Activated CD4-positive, alpha-beta T cell treated with anti-CD3 and anti-CD28 coated beads, Interleukin-2, amount 50 U/mL, for 24 hours (primary cell): Measurements from ENCODE around the gene KRT83.
"Not testable (repeated sequence)": the region's sequence is repeated elsewhere in the genome, so short reads cannot be mapped to it uniquely, and the experiment has no call there.

Source experiments
- DNase-seq, 2 donors: peaks; one replicate each; pipeline ENCODE4 v3.0.0-alpha.2; 2020; ENCODE audit warnings: low read depth in 1 of 2, low spot score in 1 of 2

KRT83 gene

GRCh38 chr12:52353766-52354165 is 32.6 kb upstream of the KRT83 start:
- no peak for DNase-seq

DNA sequence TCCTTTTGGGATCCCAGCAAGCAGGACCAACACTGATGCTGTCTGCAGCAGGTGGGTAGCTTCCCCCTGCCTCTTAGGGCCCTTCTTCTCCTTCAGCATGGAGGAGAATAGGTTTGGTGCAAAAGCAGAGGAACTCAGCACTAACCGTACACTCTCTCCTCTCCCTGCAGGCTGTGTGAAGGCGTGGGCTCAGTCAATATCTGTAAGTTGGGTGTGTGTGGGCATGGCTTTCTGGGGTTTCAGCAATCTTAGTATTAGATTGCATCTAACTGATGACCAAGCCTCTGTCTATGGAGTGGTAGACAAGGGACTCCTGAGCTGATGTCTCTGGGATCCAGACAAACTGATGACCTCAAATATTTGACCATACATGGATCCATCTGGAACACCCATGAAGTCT is 31.8 kb upstream of the KRT83 start:
- DNase-seq, result no peak

GRCh38 chr12:52351196-52352059 is 30.2 kb upstream of the KRT83 start:
- DNase-seq, result no peak

GRCh38 chr12:52350786-52351185 is 29.6 kb upstream of the KRT83 start:
- DNase-seq, result no peak

GRCh38 chr12:52350021-52350620 is 28.9 kb upstream of the KRT83 start:
- DNase-seq, result no peak

DNA sequence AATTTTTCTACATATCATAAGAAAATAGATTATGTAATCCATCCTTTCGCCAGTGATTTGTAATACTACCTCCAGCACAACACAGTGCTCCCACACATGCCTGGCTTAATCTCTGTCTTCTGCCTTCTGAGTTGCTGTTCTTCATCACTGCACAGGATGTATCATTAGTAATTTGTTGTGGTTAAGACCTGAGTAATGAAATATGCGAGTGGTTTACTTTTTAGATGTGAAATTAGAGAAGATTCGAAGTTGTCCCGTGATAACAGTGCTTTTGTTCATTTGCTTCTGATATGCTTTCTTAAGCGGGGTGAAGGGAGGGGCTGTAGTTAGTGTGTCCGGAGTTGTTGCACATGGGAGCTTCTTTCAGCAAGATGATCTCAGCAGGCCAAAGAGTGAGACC is 28.0 kb upstream of the KRT83 start:
- DNase-seq, result no peak

DNA sequence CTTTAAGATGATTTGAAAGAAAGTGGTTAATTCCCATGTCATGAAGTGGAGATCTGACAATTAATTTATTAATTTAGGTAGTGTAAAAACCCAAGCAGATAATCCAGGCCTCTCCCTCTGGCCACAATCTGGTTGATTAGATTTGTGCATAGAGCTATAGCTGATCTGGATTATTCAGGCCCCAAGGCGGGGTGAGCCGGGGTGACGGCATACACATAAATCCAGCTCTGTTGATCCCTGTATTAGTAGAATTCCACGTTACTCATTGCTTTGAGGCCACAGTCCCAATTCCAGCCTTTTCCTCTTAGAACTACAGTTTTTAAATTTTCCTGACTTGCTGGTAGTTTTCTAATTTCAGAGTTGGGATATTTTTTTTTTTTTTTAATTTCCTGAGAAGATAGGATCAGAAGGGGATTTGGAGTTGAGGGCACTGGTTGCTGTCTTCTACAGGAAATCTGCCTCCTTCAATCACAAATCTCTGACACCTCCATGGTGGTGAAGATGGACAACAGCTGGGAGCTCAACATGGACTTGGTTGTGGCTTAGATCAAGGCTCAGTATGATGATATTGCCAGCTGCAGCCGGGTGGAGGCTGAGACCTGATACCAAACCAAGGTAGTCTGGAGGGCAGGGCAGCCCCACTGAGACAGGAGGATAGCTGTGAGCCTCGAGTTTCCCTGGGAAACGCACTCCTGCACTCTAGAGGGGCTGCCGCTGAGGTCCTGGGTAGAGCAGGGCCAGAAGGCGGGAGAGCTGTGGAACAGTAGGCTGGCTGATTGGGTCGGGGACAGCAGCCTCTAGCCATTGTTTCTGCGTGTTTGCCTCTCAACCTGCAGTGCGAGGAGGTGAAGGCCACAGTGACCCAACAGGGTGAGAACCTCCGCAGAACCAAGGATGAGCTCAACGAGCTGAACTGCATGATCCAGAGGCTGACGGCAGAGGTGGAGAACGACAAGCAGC is 26.6 kb upstream of the KRT83 start:
- no peak for DNase-seq

DNA sequence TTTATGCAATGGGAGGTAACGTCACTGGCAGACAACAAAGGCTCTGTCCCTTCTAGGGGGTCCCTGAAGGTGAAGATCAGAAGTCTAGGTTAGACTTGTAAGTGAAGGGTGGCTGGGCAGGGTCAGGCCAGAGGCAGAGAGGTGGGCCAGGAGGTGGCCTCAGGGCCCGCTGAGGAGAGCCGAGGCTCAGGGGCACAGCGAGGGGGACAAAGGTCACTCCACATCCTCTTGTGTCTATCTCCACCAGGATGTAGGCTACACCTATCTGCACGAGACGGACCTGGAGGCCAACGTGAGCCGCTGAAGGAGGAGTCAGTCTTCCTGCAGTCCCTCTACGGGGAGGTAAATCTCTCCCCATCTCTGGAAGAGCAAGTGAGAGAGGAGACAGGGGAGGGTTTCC is 25.8 kb upstream of the KRT83 start:
- DNase-seq, result no peak

DNA sequence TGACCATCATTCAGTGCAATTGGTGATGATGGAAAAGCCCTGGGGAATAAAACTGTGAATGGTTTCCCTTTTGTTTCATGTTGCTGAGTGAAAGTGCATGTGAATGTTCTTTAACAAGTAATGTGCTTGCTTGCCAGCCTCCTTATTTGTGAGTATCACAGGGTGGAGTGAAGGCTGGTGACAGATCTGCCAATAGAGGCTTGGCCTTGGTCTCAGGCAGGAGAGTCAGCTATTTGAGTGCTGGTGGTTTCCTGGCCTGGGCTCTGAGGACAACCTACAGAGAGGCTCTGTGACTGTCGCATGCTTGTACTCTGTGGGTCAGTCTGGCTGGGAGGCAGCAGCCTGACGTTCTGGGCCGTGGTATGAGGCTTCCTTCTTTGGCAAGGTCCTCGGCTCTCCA is 25.4 kb upstream of the KRT83 start:
- DNase-seq, result no peak

GRCh38 chr12:52345041-52345440 is 23.8 kb upstream of the KRT83 start:
- not testable (repeated sequence) for DNase-seq

DNA sequence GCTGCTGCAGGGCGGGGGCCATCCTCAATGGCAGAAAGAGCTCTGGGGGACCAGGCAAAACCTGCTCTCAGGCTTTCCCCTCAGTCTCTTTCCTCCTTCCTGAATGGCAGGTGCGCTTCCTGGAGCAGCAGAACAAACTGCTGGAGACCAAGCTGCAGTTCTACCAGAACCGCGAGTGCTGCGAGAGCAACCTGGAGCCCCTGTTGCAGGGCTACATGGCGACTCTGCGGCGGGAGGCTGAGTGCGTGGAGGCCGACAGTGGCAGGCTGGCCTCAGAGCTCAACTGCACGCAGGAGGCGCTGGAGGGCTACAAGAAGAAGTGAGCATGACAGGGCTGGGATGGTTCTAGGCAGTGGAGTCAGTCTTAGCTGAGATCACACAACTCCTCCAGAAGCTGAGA is 22.9 kb upstream of the KRT83 start:
- DNase-seq, result no peak

GRCh38 chr12:52343550-52343949 is 22.4 kb upstream of the KRT83 start:
- no peak for DNase-seq

DNA sequence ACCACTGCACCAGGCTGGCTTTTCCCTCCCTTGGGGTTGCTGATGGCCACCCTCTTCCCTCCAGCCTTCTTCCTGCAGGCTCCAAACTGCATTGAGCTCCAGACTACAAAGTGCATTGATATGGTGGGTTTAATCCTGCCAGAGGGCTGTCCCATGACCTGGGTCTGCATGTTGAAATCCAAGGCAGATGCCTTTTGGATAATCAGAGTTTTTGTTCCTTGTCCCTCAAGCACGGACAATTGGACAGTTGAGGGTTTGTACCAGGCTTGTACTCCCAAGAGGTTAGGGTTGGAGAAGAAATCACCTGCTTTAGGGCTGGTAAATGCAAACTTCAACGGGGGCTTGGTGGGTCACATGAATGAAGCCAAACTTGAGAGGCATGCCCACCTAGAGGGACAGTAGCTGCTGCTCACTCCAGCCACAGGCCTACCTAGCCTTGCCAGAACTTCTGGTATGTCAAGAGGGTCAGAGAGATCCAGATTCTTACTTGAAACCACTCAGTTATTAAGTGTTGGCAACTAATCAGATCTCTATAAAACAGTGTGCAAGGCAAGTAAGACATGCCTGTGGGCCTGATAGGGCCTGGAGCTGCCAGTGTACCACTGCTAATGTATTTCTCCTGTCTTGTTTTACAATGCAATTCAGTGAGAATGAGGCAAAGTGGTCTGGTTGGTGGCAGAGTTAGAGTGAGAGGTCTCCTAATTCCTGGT is 21.7 kb upstream of the KRT83 start:
- DNase-seq, result no peak

DNA sequence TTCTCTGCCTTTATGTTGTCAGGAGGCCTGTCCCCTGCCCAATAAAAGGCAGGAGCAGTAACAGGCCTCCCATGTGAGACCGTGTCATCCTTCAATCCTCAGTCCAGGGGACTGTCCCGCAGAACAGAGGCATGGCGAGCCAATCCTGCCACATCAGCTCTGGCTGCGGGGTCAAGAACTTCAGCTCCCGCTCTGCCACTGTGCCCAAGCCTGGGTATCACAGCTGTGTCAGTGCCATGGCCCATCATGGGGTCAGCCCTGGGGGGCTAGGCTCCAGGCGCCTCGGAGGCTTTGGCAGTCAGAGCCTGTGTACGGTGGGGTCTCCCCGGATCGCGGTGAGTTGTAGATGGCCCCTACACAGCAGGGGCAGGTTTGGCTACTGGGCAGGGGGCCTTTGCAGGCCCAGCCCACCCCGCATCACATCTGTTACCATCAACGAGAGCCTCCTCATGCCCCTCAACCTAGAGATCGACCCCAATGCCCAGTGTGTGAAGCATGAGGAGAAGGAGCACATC is 19.9 kb upstream of the KRT83 start:
- no peak for DNase-seq

- no peak for DNase-seq
These were observed 17.2 kb upstream of the KRT83 start for GRCh38 chr12:52338241-52338960.

DNA sequence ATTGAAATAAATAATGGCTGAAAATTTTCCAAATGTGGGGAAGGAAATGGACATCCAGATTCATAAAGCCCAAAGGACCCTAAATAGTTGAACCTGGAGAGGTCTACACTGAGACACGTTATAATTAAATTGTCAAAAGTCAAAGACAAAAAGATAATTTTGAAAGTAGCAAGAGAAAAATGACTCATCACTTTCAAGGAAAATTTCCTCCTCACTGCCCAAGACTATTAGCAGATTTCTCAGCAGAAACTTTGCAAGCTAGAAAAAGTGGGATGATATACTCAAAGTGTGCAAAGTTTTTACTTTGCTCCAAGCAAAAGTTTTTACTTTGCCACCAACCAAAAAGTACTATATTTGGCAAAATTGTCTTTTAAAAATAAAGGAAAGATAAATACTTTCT is 15.9 kb upstream of the KRT83 start:
- DNase-seq, result no peak

DNA sequence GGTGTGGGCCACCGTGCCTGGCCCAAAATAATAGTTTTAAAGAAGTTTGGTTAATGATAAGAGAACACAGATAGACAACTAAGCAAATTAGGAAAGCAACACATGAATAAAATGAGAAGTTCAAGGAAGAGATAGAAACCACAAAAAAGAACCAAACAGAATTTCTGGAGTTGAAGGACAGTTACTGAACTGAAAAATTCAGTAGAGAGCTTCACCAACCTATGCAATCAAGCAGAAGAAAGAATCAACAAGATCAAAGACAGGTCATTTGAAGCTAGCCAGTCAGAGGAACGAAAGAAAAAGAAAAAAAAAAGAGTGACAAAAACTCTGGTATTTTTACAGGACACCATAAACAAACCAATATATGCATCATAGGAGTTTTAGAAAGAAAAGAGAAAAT is 15.4 kb upstream of the KRT83 start:
- no peak for DNase-seq

GRCh38 chr12:52335598-52336262 is 14.5 kb upstream of the KRT83 start:
- DNase-seq, result no peak

- DNase-seq, result no peak
These were observed 13.0 kb upstream of the KRT83 start for GRCh38 chr12:52334185-52334584.

DNA sequence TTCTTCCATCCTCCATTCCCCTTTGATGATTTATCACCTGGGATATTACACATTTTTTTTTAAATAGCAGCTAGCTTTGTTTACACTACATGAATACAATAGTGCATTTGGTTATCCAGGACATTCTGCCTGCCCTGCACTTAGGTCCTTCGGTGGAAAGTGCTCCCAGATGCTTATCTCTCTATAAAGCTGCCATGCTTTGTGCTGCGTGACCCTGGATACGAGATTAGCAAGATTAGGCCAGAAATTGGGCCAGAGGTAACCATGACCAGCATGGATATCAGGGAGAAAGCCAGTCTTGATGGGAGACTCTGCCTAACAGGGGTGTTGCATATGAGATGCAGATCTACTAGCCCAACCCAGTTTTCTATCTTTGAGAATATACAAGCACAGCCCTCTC is 12.1 kb upstream of the KRT83 start:
- no peak for DNase-seq
